Adrenal gland (tissue), 12 donors: ENCODE data around the gene SGTB. TPM values are rescaled to one million over a fixed set of nuclear protein-coding genes. Genes with fewer than 3 reads are reported as not detected.

Experiments used
- DNase-seq, 7 donors: peaks; one replicate each; pipeline ENCODE4 v3.0.0-alpha.2; 2019 to 2020
- H3K27ac ChIP-seq, 5 donors: fragments of 200-600 bp; sonication (generic) in 4 of 5; 1 replicate in 3 of 5; 2 replicates in 2 of 5; pipeline versions ENCODE4 v1.5.1 to v1.8.0; 2016 to 2020; ENCODE audit warnings: mild to moderate bottlenecking in 1 of 5
- H3K27me3 ChIP-seq: fragments of 200-600 bp; 2 replicates; pipeline ENCODE4 v1.8.0; 2021
- H3K36me3 ChIP-seq, 2 donors: fragments of 200-600 bp; replicated peaks in 1 of 2; 1 replicate in 1 of 2; 2 replicates in 1 of 2; pipeline versions ENCODE4 v1.5.1 to v1.8.0; 2018 to 2022
- H3K4me1 ChIP-seq, 2 donors: fragments of 200-600 bp; replicated peaks in 1 of 2; 1 replicate in 1 of 2; 2 replicates in 1 of 2; pipeline versions ENCODE4 v1.5.1 to v1.8.0; 2018 to 2021
- H3K4me3 ChIP-seq, 4 donors: fragments of 200-600 bp; sonication (generic) in 3 of 4; one replicate each; pipeline ENCODE4 v1.5.1; 2016 to 2018
- H3K9me3 ChIP-seq, 3 donors: fragments of 200-600 bp; sonication (generic) in 1 of 3; replicated peaks in 1 of 3; 1 replicate in 2 of 3; 2 replicates in 1 of 3; pipeline versions ENCODE4 v1.5.1 to v1.8.0; 2016 to 2021
- POLR2A ChIP-seq, 2 donors: fragments of 450-650 bp; IDR thresholded peaks; one replicate each; pipeline ENCODE4 v1.6.1; 2017; ENCODE audit warnings: antibody characterized with exemption in 2 of 2, mild to moderate bottlenecking in 2 of 2, moderate library complexity in 1 of 2
- WGBS, 4 donors: extraction: QIAGEN DNeasy Blood & Tissue Kit in 2 of 4; methylation state at CpG; one replicate each; pipeline versions ENCODE4 v1.1.5 to v1.1.7; 2013 to 2017; 5-methylcytosine and 5-hydroxymethylcytosine counted together
- intact Hi-C, 2 donors: fragments of 100-400 bp; cut with DNase I; formaldehyde crosslinking; loops; one replicate each; pipeline versions ENCODE4 v1.14.1 to v1.15.0; 2022 to 2023
- polyA plus RNA-seq, 3 donors: library from polyadenylated mRNA; stranded (reverse); fragments of 200-250 nt in 2 of 3; fragments of 350-450 nt in 1 of 3; fragmentation: Illumina TruSeq in 1 of 3; extraction: RNeasy Lipid Tissue Mini Kit (QIAGEN cat#74804) in 1 of 3; gene quantifications; one replicate each; pipeline ENCODE4 v1.2.3, GENCODE V29; 2013 to 2014
- total RNA-seq, 9 donors: library from RNA; depleted of rRNA in 4 of 9; stranded (reverse); fragments of >200 nt in 4 of 9; fragments of 120-200 nt in 1 of 9; fragmentation: NEBNext Ultra II Directional in 1 of 9; extraction: Animal tissue kit (Norgen Biotek cat#: 25700) in 1 of 9; gene quantifications; one replicate each; pipeline versions ENCODE4 v1.1.0 to v1.2.4, GENCODE V29; 2013 to 2023
- TF ChIP-seq, protein P1 (sequence below), 6 experiments: fragments of 450-650 bp in 4 of 6; fragments of 200-600 bp in 2 of 6; sonication (generic) in 1 of 6; IDR thresholded peaks; 1 replicate in 5 of 6; 2 replicates in 1 of 6; pipeline versions ENCODE4 v1.5.1 to v1.8.0; 2016 to 2021; ENCODE audit warnings: antibody characterized with exemption in 6 of 6, mild to moderate bottlenecking in 2 of 6, moderate library complexity in 1 of 6
- donor health status: healthy with polysubstance abuse.
- donor health status: Bipolar disorder and iron deficiency.
- donor health status: DM: yes; HTN: yes; CAD: no.
- donor health status: DM: no; HTN: no; CAD: no.
- donor health status: DM: no; HTN: no; CAD: no.
- donor health status: DM: yes; HTN: yes; CAD: no.

SGTB gene
- total and polyA plus RNA-seq, 12 donors, result 1.0 to 7.1 (median 4.1) TPM

- Histone ChIP-seq H3K4me3 (no peak overlapping the region), H3K9me3 (no peaks in the 10 kb centered on the region), H3K36me3 (peaks cover 0 to 6% of the 10 kb centered on the region in 2 donors), H3K4me1 (peaks cover 0 to 8% of the 10 kb centered on the region in 2 donors), H3K27me3 (no peaks in the 10 kb centered on the region), H3K27ac (no peak overlapping the region)
- TF ChIP-seq, protein P1, sequence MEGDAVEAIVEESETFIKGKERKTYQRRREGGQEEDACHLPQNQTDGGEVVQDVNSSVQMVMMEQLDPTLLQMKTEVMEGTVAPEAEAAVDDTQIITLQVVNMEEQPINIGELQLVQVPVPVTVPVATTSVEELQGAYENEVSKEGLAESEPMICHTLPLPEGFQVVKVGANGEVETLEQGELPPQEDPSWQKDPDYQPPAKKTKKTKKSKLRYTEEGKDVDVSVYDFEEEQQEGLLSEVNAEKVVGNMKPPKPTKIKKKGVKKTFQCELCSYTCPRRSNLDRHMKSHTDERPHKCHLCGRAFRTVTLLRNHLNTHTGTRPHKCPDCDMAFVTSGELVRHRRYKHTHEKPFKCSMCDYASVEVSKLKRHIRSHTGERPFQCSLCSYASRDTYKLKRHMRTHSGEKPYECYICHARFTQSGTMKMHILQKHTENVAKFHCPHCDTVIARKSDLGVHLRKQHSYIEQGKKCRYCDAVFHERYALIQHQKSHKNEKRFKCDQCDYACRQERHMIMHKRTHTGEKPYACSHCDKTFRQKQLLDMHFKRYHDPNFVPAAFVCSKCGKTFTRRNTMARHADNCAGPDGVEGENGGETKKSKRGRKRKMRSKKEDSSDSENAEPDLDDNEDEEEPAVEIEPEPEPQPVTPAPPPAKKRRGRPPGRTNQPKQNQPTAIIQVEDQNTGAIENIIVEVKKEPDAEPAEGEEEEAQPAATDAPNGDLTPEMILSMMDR (IDR thresholded peaks at IDR 0.05), result no peak
- no peak for TF ChIP-seq POLR2A (IDR thresholded peaks at IDR 0.05)
- intact Hi-C loops, result no loop called here
- WGBS, 4 donors, result 73 to 95% (median 82%) methylated on average over 1 of the region's 1 CpG
- no peak for DNase-seq
These were observed 49.1 kb downstream of the SGTB start for GRCh38 chr5:65672796-65673195.

- Histone ChIP-seq H3K27ac (no peak overlapping the region), H3K27me3 (no peaks in the 10 kb centered on the region), H3K4me3 (no peak overlapping the region), H3K9me3 (no peaks in the 10 kb centered on the region), H3K36me3 (peaks cover 0 to 15% of the 10 kb centered on the region in 2 donors), H3K4me1 (no peaks in the 10 kb centered on the region)
- intact Hi-C loops, result no loop called here
- TF ChIP-seq, protein P1 (IDR thresholded peaks at IDR 0.05), result no peak
- TF ChIP-seq POLR2A (IDR thresholded peaks at IDR 0.05), result no peak
- WGBS, 4 donors, result 75 to 91% (median 85%) methylated on average over 7 of the region's 7 CpGs
- no peak for DNase-seq
These were observed 53.2 kb downstream of the SGTB start for GRCh38 chr5:65668696-65669095.

DNA sequence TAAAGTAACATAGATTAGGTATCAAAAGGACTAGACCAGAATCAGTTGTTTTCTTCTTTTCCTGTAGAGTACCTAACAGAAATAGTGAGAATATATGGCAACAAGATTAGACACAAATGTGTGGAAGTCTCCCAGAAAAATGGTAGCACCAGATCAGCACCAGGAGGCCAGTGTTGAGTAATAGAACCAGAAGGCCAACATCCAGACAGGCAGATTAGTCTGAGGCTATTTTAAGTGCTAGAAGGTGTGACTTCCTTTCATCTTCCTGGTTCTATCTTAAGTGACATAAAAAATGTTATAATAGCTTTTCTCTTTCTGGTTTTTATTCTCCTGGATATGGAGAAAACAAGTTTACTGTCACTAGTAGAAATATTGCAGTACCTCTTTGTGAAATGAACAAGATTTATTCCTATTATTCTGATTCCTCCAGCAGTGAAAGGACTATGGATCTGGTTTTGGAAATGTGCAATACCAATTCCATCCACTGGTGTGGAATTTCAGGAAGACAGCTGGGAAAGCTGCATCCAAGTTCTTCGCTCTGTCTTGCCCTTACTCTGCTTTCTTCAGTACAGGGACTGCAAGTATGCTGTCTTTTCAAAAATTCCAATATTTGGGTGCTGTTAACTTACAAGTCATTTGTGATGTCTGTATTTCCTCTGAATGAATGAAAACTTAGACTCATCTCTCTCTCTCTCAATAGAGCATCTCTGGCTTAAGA lies 57.9 kb downstream of the SGTB start:
- H3K27me3 ChIP-seq, result no peaks in the 10 kb centered on the region
- TF ChIP-seq, protein P1 (IDR thresholded peaks at IDR 0.05), result peak in 5 of 6 experiments; percentile 21 to 37 (median 30)
- TF ChIP-seq POLR2A (IDR thresholded peaks at IDR 0.05), result no peak
- 71 to 97% (median 96%) methylated on average over 1 of the region's 1 CpG for WGBS, 4 donors
- H3K4me3 ChIP-seq, result no peak overlapping the region
- no peak overlapping the region for H3K27ac ChIP-seq
- no peak for DNase-seq
- H3K9me3 ChIP-seq, result no peaks in the 10 kb centered on the region
- intact Hi-C loops, result no loop called here
- H3K36me3 ChIP-seq, result peaks cover 0 to 17% of the 10 kb centered on the region in 2 donors
- no peaks in the 10 kb centered on the region for H3K4me1 ChIP-seq

- WGBS, 4 donors, result 89 to 96% (median 95%) methylated on average over 2 of the region's 2 CpGs
- intact Hi-C loops, result no loop called here
- Histone ChIP-seq H3K4me3 (no peak overlapping the region), H3K4me1 (no peaks in the 10 kb centered on the region), H3K36me3 (peaks cover 0 to 9% of the 10 kb centered on the region in 2 donors), H3K27me3 (no peaks in the 10 kb centered on the region), H3K9me3 (no peaks in the 10 kb centered on the region), H3K27ac (no peak overlapping the region)
- no peak for DNase-seq
- no peak for TF ChIP-seq POLR2A (IDR thresholded peaks at IDR 0.05)
- TF ChIP-seq, protein P1 (IDR thresholded peaks at IDR 0.05), result no peak
These were observed 67.2 kb downstream of the SGTB start for GRCh38 chr5:65654713-65655112.
